Central memory CD8-positive, alpha-beta T cell (primary cell): ENCODE data around the gene ZFAND2B.

Experiments
- ATAC-seq: fragments of 150-1000 bp; cut with Tn5 transposase; replicated peaks from 2 replicates; pipeline ENCODE4 v1.10.0; 2022; ENCODE audit warnings: mild to moderate bottlenecking, moderate FRiP score, moderate number of reproducible peaks; ENCODE audit not compliant: poor library complexity, severe bottlenecking; ENCODE audit errors: extremely low read depth
- DNase-seq, 2 donors: peaks; one replicate each; pipeline ENCODE4 v3.0.0; 2021; ENCODE audit warnings: low spot score in 2 of 2
- H3K27ac Mint-ChIP-seq: one replicate; pipeline ENCODE4 v1.8.0; 2022; ENCODE audit warnings: low read depth, mild to moderate bottlenecking, moderate library complexity, mixed read lengths
- H3K27me3 Mint-ChIP-seq: one replicate; pipeline ENCODE4 v1.8.0; 2022; ENCODE audit warnings: mixed read lengths
- H3K36me3 Mint-ChIP-seq: one replicate; pipeline ENCODE4 v1.8.0; 2022; ENCODE audit warnings: mild to moderate bottlenecking, moderate library complexity, mixed read lengths; ENCODE audit not compliant: insufficient read depth
- H3K4me1 Mint-ChIP-seq: one replicate; pipeline ENCODE4 v1.8.0; 2022; ENCODE audit warnings: mixed read lengths
- H3K4me3 Mint-ChIP-seq: one replicate; pipeline ENCODE4 v1.8.0; 2022; ENCODE audit warnings: mild to moderate bottlenecking, moderate library complexity, mixed read lengths
- H3K9me3 Mint-ChIP-seq: one replicate; pipeline ENCODE4 v1.8.0; 2022; ENCODE audit warnings: mixed read lengths

The ZFAND2B gene

DNA sequence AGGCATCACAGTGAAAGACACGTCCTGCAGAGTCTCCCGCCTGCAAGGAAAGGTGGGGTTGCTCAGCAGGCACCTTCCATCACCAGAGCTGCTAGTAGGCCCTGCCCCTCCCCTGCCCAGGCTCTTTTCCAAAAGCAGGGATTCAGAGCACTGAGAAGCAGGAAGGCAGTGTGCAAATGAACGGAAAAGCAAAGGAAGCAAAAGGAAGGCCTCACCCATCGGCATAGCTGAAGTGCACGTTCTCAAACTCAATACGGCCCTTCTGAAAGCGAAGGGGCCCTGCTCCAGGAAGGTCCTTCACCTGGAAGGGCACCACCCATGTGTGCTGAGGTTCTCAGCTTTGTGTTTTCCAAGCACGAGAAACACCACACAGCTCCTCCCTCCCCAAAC is 6.4 kb downstream of the ZFAND2B start:
- H3K4me3 Mint-ChIP-seq: no peak overlapping the region
- H3K9me3 Mint-ChIP-seq: no peaks in the 10 kb centered on the region
- H3K36me3 Mint-ChIP-seq: peaks cover 21% of the 10 kb centered on the region
- ATAC-seq: no peak
- no peak overlapping the region for H3K27ac Mint-ChIP-seq
- peaks cover 22% of the 10 kb centered on the region for H3K4me1 Mint-ChIP-seq
- DNase-seq: no peak
- H3K27me3 Mint-ChIP-seq: no peaks in the 10 kb centered on the region

DNA sequence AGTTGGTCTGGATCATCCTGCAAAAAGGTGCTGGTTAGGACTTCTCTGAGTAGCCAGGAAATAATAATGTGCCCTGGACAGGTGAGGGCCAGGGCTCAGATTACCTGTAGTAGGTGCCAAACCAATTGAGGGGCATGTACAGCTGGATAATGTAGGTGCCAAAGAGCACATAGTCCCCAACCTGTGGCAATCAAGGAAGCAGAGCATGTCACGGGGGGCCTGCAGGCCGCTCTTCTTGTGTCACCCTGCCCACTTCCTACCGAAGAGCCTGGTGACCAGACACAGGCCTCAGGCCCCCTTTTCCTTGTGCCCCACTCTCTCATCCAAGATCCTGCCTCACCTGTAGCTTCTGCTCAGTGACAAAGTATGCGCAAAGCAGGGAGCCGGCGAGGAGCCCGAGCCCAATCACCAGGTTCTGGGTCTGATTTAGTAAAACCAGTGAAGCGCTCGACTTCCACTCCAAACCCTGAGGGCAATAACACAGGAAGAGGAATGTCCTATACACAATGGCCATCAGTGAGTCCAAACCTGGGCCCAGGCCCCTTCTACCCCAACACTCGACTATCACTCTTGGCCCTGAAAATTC is 7.0 kb downstream of the ZFAND2B start:
- Mint-ChIP-seq H3K9me3 (no peaks in the 10 kb centered on the region), H3K27me3 (no peaks in the 10 kb centered on the region), H3K4me1 (peaks cover 17% of the 10 kb centered on the region), H3K4me3 (no peak overlapping the region), H3K36me3 (peaks cover 18% of the 10 kb centered on the region), H3K27ac (no peak overlapping the region)
- ATAC-seq: no peak
- DNase-seq: no peak

DNA sequence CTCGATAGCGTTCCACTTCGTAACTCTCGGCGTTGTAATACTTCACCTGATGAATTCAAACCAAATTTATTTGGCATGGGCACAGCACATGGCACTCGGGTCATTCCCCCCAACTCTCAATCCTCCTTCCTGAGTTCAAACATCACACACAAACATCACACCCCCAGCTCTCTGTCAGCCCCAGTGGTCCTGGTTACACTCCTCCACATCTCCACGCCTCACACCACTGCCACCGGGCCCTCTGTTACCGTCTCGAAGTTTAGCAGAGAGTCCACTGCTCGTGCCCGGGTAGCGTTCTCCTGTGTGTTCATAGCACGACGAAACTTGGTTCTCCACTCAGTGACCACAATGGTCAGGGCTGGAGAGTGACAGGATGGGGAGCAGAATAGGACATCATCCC is 7.6 kb downstream of the ZFAND2B start:
- DNase-seq (no peak), ATAC-seq (no peak)
- Mint-ChIP-seq H3K4me1 (peaks cover 14% of the 10 kb centered on the region), H3K4me3 (no peak overlapping the region), H3K27me3 (no peaks in the 10 kb centered on the region), H3K27ac (no peak overlapping the region), H3K36me3 (peaks cover 21% of the 10 kb centered on the region), H3K9me3 (no peaks in the 10 kb centered on the region)

DNA sequence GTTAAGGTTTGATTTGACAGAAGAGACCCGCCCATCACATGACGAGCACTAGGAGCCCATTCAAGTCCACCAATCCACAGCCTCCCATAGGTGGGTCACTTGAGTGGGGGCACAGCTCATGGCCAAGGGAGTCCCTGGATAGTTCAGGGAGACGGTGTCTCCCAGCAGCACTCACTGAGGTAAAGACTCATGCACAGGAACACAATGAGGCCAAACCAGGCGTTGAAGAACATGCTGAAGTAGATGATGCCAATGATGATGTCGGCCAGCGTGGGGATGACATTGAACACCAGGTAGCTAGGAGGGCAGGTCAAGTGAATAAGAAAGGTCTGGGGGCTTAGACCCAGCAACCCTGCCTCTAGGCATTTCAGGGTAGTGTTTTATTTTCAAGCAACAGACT is 8.2 kb downstream of the ZFAND2B start:
- Mint-ChIP-seq H3K9me3 (no peaks in the 10 kb centered on the region), H3K4me1 (peaks cover 14% of the 10 kb centered on the region), H3K36me3 (peaks cover 20% of the 10 kb centered on the region), H3K27me3 (no peaks in the 10 kb centered on the region), H3K27ac (no peak overlapping the region), H3K4me3 (no peak overlapping the region)
- ATAC-seq (no peak), DNase-seq (no peak)

DNA sequence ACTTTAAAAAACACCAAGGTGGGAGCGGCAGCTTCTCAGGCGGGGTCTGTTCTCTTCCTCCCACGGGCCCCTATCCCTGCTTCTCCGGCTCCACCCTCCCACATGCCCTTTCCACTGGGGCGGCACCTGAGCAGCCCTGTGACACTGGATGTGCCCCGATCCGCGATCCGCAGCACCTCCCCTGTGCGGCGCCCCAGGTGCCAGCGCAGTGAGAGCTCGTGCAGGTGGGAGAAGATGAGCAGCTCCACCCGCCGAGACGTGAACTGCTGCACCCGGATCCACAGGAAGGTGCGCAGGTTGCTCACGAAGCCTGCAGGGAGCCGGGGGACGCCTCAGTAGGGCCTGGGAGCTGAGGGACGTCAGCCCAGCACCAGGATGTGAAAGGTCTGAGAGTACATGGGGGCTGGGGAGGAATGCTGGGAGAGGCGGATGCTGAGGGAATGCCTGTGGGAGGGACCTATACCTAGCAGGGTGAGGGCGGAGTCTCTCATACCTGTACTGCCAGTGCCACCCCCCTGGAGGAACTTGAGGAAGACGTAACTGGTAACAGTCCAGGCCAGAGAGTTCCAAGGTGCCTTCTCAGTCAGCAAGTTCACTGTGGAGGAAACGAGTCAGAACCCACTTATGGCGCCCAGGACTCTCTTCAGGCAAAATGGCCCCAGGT is 9.4 kb downstream of the ZFAND2B start:
- DNase-seq (no peak), ATAC-seq (no peak)
- no peaks in the 10 kb centered on the region for H3K9me3 Mint-ChIP-seq
- H3K27me3 Mint-ChIP-seq: no peaks in the 10 kb centered on the region
- peaks cover 24% of the 10 kb centered on the region for H3K36me3 Mint-ChIP-seq
- peaks cover 12% of the 10 kb centered on the region for H3K4me1 Mint-ChIP-seq
- no peak overlapping the region for H3K27ac Mint-ChIP-seq
- H3K4me3 Mint-ChIP-seq: no peak overlapping the region

DNA sequence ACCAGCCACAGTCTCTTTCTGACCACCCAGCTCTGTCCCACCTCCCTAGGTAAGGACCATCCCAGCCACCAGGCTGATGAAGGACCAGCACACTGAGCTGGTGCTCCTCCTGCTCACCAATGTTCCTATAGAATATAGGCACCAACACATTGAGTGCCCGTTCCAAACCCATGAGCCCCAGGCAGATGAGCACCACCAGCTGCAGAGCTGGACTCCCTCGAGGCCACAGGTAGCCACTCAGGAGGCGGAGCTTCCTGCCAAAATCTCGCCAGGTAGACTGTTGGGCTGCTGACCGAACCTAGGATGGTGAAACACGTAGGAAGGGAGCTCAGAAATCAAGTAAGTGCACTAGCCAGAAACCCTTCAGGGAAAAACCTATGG is 9.9 kb downstream of the ZFAND2B start:
- H3K4me3 Mint-ChIP-seq: peak overlapping the region; percentile 7
- H3K36me3 Mint-ChIP-seq: peaks cover 22% of the 10 kb centered on the region
- no peak for DNase-seq
- no peak overlapping the region for H3K27ac Mint-ChIP-seq
- no peaks in the 10 kb centered on the region for H3K9me3 Mint-ChIP-seq
- no peak for ATAC-seq
- peaks cover 10% of the 10 kb centered on the region for H3K4me1 Mint-ChIP-seq
- H3K27me3 Mint-ChIP-seq: no peaks in the 10 kb centered on the region

DNA sequence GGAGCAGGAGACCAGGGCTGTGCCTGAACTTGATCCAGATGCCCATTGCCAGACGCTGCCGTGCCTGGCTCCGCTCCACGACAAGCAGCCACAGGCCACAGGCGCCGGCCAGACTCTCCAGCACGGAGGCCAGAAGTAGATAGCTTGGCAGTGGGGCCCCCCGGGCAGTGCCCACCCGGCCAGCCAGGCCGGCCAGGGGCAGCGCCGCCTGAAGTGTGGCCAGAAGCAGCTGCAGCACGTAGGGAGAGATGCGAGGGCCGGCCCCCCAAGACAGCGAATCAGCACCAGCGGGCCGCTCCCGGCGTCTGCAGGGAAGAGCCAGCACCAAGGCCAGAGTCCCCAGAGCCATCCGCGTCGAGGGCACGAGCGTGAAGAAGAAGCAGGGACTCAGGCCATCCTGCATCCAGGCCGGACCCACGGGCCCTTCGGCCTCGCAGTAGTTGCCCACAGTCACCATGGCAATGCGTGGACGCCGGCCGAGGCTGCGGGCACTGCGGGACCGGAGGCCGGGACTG is 11.7 kb downstream of the ZFAND2B start:
- Mint-ChIP-seq H3K36me3 (peaks cover 32% of the 10 kb centered on the region), H3K4me1 (peaks cover 13% of the 10 kb centered on the region), H3K27me3 (no peaks in the 10 kb centered on the region), H3K4me3 (peak overlapping the region; percentile 79), H3K27ac (peak overlapping the region; percentile 83), H3K9me3 (no peaks in the 10 kb centered on the region)
- ATAC-seq (peak; percentile 53), DNase-seq (no peak)

DNA sequence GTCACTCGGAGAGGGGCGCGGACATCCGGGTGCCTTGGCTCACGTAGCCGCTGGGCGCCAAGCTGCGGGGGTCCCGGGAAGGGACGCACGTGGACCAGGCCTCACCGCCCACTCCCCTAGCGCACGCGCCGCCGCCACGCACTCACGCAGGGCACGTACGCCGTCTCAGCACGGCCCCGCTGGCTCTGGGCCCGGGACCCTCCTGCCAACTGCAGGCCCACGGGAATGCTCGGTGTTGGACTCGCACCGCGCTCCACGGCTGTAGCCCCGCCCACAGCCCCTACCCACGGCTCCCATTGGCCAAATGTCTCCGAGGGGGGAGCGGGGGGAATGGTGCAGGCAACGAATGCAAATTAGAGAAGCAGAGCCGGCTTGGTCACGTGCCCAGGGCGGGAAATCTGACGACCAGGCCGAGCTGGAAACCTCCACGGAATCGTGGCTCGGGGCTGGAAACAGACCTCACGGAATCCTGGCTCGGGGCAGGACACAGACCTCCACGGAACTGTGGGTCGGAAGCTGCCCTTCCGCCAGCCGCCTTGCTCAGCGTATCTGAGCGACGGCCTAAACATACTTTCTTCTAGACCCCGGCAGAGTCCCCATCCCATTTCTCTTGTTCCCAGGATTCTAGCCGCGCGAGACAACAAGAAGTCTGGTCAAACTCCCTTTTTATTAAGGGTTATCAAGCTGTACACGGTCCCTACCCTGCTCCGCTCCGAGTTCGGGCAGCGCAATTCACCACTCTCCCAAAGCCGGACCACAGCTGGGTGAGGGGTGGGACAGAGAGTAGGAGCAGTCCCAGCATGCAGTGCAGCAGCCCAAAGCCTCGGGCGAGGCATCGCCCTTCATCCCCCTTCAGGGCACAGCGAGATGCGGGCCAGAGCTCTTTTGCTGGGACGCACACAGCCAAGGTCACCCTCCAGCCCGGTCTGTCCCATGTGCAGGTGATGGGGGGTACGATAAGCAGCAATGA is 12.4 kb downstream of the ZFAND2B start, which contains the start of gene ABCB6:
TSS of gene ABCB6 (minus strand) at position 227 of the 970 bp plus-strand sequence. CDS start 285 bp downstream, outside the sequence.
- H3K4me3 Mint-ChIP-seq: peak within 1 kb of the TSS; percentile 79
- ATAC-seq (peak; percentile 63), DNase-seq (peak; percentile 60 to 63)
- peaks cover 37% of the 10 kb centered on the region for H3K36me3 Mint-ChIP-seq
- peaks cover 13% of the 10 kb centered on the region for H3K4me1 Mint-ChIP-seq
- H3K27ac Mint-ChIP-seq: peak within 1 kb of the TSS; percentile 83
- H3K27me3 Mint-ChIP-seq: no peaks in the 10 kb centered on the region
- H3K9me3 Mint-ChIP-seq: no peaks in the 10 kb centered on the region

DNA sequence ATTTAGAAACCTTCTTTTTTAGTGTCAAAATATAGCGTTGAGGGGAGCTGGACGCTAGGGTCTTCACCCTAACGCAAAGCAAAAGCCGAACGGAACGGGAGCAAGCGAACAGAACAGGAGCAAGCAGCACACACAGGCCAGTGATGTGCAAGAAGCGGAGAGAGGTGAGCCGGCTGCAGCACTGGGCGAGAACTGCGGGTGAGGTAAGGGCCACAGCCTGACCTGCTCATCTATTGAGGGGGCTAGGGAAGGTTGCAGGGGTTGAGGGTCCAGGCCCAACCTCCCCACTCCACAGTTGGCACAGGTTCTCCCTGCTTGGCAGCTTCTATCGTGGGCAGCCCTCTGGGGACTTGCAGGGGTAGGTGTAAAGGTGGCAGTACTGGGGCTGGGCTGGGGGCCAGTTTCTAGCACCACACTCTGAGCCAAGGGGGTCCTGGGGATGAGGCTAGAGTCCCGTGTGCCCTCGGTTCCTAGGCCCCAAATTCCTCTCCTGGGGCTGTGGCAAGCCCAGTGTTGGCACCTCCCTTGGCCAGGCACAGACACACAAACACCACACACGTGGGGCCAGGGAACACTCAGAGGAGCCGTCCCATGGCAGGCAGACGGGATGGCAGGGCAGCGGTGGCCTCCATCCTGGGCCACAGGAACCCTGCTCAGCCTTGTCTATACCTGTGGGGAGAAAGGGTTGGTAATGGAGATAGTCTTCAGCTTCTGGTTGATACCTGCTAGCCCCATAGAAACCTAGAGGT is 13.4 kb downstream of the ZFAND2B start:
- Mint-ChIP-seq H3K36me3 (peaks cover 36% of the 10 kb centered on the region), H3K9me3 (no peaks in the 10 kb centered on the region)

DNA sequence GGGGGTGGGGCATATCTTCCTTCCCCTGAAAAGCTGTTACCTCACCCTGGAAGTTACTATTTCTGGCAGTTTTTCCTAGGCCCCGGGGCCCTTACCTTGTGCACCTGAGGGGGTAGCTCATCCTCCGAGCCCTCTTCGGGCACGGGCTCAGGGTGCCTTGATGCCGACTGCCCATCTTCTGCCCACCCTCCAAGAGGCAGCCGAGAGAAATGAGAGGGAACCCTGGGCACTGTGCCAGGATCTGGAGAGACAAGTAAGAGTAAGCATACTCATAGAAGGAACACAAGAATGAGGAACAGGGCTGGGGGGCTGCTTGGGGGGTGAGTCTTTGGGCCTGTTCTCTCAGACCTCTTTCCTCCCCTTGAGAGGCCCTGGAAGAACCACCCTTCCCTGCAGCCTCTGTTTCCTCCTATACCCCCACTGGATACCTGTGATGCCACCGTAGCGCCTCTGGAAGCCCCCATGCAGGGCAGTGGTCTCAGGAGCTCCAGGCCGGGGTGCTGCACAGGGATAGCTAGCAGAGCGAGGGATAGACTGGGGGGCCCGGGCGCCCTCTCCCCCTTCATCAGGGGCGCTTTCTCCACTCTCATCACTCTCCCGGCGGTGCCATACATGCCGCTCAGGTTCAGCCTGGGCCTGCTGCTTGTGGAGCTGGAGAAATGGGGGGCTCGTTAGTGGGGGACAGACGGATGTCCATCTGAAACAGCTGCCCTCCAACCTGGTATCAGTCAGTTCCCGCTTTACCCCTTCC is 14.2 kb downstream of the ZFAND2B start:
- no peak overlapping the region for H3K27ac Mint-ChIP-seq
- no peaks in the 10 kb centered on the region for H3K27me3 Mint-ChIP-seq
- H3K36me3 Mint-ChIP-seq: peaks cover 39% of the 10 kb centered on the region
- H3K4me3 Mint-ChIP-seq: no peak overlapping the region
- no peak for DNase-seq
- no peaks in the 10 kb centered on the region for H3K9me3 Mint-ChIP-seq
- ATAC-seq: no peak
- peaks cover 23% of the 10 kb centered on the region for H3K4me1 Mint-ChIP-seq

More for the DNA sequence above, 13.4 kb downstream of the ZFAND2B start:
- Mint-ChIP-seq H3K4me3 (no peak overlapping the region), H3K27ac (no peak overlapping the region), H3K27me3 (no peaks in the 10 kb centered on the region), H3K4me1 (peaks cover 16% of the 10 kb centered on the region)
- no peak for DNase-seq
- no peak for ATAC-seq

DNA sequence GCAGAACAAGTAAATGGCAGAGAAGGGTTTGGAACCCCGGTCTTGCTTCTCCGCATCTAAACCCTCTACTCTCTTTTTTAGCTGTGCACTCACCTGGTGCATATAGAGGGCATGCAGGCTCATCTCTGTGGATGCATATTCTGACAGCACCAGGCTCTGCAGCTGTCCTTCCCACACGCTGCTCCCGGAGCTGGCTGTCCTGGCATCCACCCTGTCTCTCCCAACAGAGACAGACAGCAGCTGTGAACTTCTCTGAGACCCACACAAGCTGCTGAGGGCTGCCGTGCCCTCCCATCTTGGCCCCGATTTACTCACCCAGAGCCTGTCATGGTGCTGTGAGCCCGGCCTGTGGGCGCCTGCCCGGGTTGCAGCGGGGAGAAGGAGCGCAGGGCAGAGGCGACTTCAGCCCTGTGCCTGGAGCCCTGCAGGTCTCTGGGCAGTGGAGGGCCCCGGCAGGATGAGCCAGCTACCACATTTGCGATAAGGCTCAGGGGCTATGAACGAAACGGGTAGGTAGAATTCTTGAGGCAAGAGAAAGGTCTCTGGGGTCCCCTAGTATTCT is 15.5 kb downstream of the ZFAND2B start:
- peaks cover 41% of the 10 kb centered on the region for H3K36me3 Mint-ChIP-seq
- H3K27ac Mint-ChIP-seq: no peak overlapping the region
- peaks cover 29% of the 10 kb centered on the region for H3K4me1 Mint-ChIP-seq
- DNase-seq (no peak), ATAC-seq (no peak)
- no peak overlapping the region for H3K4me3 Mint-ChIP-seq
- H3K9me3 Mint-ChIP-seq: no peaks in the 10 kb centered on the region
- no peaks in the 10 kb centered on the region for H3K27me3 Mint-ChIP-seq
